ENCODE results near the gene NDRG3.

The NDRG3 gene

GRCh38 chr20:36754656-36755222 lies 8.8 kb upstream of the NDRG3 start:
- Histone ChIP-seq H3K27ac (ENCODE audit: low read length, poor library complexity, severe bottlenecking) (peak overlapping the region; percentile 53), H3K36me3 (ENCODE audit: control insufficient read depth in 1 of 2, insufficient read depth in 2 of 2, low read depth in 1 of 2, low read length in 2 of 2) (peaks cover 8 to 52% of the 10 kb centered on the region in 2 experiments), H2BK120ac (ENCODE audit: low read depth, low read length) (no peak overlapping the region), H2BK15ac (ENCODE audit: low read depth, poor library complexity, severe bottlenecking) (no peak overlapping the region), H3K14ac (ENCODE audit: low read length in 2 of 2) (no peak overlapping the region), H3K4ac (ENCODE audit: low read depth in 1 of 2, low read length in 2 of 2) (no peak overlapping the region), H3K9me3 (ENCODE audit: control insufficient read depth, low read length) (no peaks in the 10 kb centered on the region), H4K8ac (ENCODE audit: low read length) (no peak overlapping the region), H2AFZ (ENCODE audit: low read depth, low read length) (no peak overlapping the region), H2BK12ac (ENCODE audit: low read length in 2 of 2) (no peak overlapping the region), H3K79me1 (replicated peaks; ENCODE audit: low read length, poor library complexity, severe bottlenecking) (no peaks in the 10 kb centered on the region), H3K9ac (ENCODE audit: low read length) (peak overlapping the region; percentile 76), H2AK5ac (ENCODE audit: low read length, severe bottlenecking) (no peak overlapping the region), H3K4me1 (ENCODE audit: control insufficient read depth, insufficient read depth, low read depth, low read length) (peaks cover 4% of the 10 kb centered on the region), H2BK5ac (ENCODE audit: low read depth, low read length, poor library complexity, severe bottlenecking) (no peak overlapping the region), H3K18ac (ENCODE audit: low read depth in 1 of 2, low read length in 2 of 2) (no peak overlapping the region), H3K4me3 (ENCODE audit: insufficient read depth in 1 of 2, low read depth in 1 of 2, low read length in 2 of 2) (no peak overlapping the region), H3K23ac (ENCODE audit: low read length in 2 of 2) (no peak overlapping the region), H3K4me2 (ENCODE audit: low read length, poor library complexity, severe bottlenecking) (no peak overlapping the region), H4K91ac (ENCODE audit: low read length) (no peak overlapping the region), H3K27me3 (ENCODE audit: control insufficient read depth in 1 of 2, insufficient read depth in 1 of 2, low read length in 2 of 2) (no peaks in the 10 kb centered on the region)
- DNase-seq: peak; percentile 86
- WGBS: 17% methylated on average over 2 of the region's 2 CpGs

DNA sequence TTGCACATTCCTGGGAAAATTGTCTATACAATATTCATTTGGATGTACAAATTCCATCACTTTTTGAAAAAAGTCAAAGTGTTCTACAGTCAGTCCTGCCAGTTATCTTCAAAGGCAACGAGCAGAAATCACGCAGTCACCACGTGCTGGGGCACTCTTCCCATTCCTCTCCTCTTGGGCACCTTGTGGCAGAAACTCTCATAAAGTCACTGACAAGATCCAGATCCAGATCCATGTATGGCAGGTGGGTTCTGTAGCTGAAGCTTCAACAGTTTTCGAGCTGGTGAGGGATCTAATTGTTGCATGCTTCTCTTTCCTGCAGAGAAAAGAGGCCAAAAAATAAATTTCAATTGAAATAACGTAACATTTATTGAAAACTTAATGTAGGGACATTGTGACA lies 6.7 kb upstream of the NDRG3 start:
- no peaks in the 10 kb centered on the region for H3K27me3 ChIP-seq (ENCODE audit: control insufficient read depth in 1 of 2, insufficient read depth in 1 of 2, low read length in 2 of 2)
- H2AFZ ChIP-seq (ENCODE audit: low read depth, low read length): no peak overlapping the region
- no peak overlapping the region for H3K9ac ChIP-seq (ENCODE audit: low read length)
- H3K14ac ChIP-seq (ENCODE audit: low read length in 2 of 2): no peak overlapping the region
- no peak overlapping the region for H3K4ac ChIP-seq (ENCODE audit: low read depth in 1 of 2, low read length in 2 of 2)
- H4K91ac ChIP-seq (ENCODE audit: low read length): no peak overlapping the region
- H3K4me2 ChIP-seq (ENCODE audit: low read length, poor library complexity, severe bottlenecking): no peak overlapping the region
- no peak overlapping the region for H3K27ac ChIP-seq (ENCODE audit: low read length, poor library complexity, severe bottlenecking)
- no peak overlapping the region for H2BK5ac ChIP-seq (ENCODE audit: low read depth, low read length, poor library complexity, severe bottlenecking)
- no peak overlapping the region for H2BK120ac ChIP-seq (ENCODE audit: low read depth, low read length)
- no peaks in the 10 kb centered on the region for H3K9me3 ChIP-seq (ENCODE audit: control insufficient read depth, low read length)
- H3K4me3 ChIP-seq (ENCODE audit: insufficient read depth in 1 of 2, low read depth in 1 of 2, low read length in 2 of 2): no peak overlapping the region
- no peaks in the 10 kb centered on the region for H3K79me1 ChIP-seq (replicated peaks; ENCODE audit: low read length, poor library complexity, severe bottlenecking)
- WGBS: 100% methylated on average over 5 of the region's 5 CpGs
- H3K18ac ChIP-seq (ENCODE audit: low read depth in 1 of 2, low read length in 2 of 2): no peak overlapping the region
- H2BK12ac ChIP-seq (ENCODE audit: low read length in 2 of 2): no peak overlapping the region
- DNase-seq: no peak
- peaks cover 8 to 44% of the 10 kb centered on the region in 2 experiments for H3K36me3 ChIP-seq (ENCODE audit: control insufficient read depth in 1 of 2, insufficient read depth in 2 of 2, low read depth in 1 of 2, low read length in 2 of 2)
- no peak overlapping the region for H3K23ac ChIP-seq (ENCODE audit: low read length in 2 of 2)
- no peak overlapping the region for H2BK15ac ChIP-seq (ENCODE audit: low read depth, poor library complexity, severe bottlenecking)
- no peak overlapping the region for H4K8ac ChIP-seq (ENCODE audit: low read length)
- peaks cover 4% of the 10 kb centered on the region for H3K4me1 ChIP-seq (ENCODE audit: control insufficient read depth, insufficient read depth, low read depth, low read length)
- no peak overlapping the region for H2AK5ac ChIP-seq (ENCODE audit: low read length, severe bottlenecking)

GRCh38 chr20:36745234-36745926 lies 510 bp downstream of the NDRG3 start:
- Histone ChIP-seq H3K27me3 (ENCODE audit: control insufficient read depth in 1 of 2, insufficient read depth in 1 of 2, low read length in 2 of 2) (no peaks in the 10 kb centered on the region), H3K4me1 (ENCODE audit: control insufficient read depth, insufficient read depth, low read depth, low read length) (peaks cover 7% of the 10 kb centered on the region), H3K79me1 (replicated peaks; ENCODE audit: low read length, poor library complexity, severe bottlenecking) (peaks cover 16% of the 10 kb centered on the region), H3K9ac (ENCODE audit: low read length) (peak overlapping the region; percentile 82), H2BK120ac (ENCODE audit: low read depth, low read length) (no peak overlapping the region), H2AFZ (ENCODE audit: low read depth, low read length) (peak overlapping the region; percentile 6), H3K9me3 (ENCODE audit: control insufficient read depth, low read length) (no peaks in the 10 kb centered on the region), H3K4ac (ENCODE audit: low read depth in 1 of 2, low read length in 2 of 2) (peak overlapping the region in 1 of 2 experiments; percentile 67), H2AK5ac (ENCODE audit: low read length, severe bottlenecking) (no peak overlapping the region), H4K91ac (ENCODE audit: low read length) (no peak overlapping the region), H3K14ac (ENCODE audit: low read length in 2 of 2) (peak overlapping the region in 1 of 2 experiments; percentile 0), H2BK5ac (ENCODE audit: low read depth, low read length, poor library complexity, severe bottlenecking) (no peak overlapping the region), H3K27ac (ENCODE audit: low read length, poor library complexity, severe bottlenecking) (no peak overlapping the region), H4K8ac (ENCODE audit: low read length) (peak overlapping the region; percentile 63), H3K36me3 (ENCODE audit: control insufficient read depth in 1 of 2, insufficient read depth in 2 of 2, low read depth in 1 of 2, low read length in 2 of 2) (no peaks in the 10 kb centered on the region), H2BK12ac (ENCODE audit: low read length in 2 of 2) (no peak overlapping the region), H3K23ac (ENCODE audit: low read length in 2 of 2) (peak overlapping the region in 1 of 2 experiments; percentile 2), H3K4me3 (ENCODE audit: insufficient read depth in 1 of 2, low read depth in 1 of 2, low read length in 2 of 2) (peak overlapping the region; percentile 82 to 97), H3K18ac (ENCODE audit: low read depth in 1 of 2, low read length in 2 of 2) (peak overlapping the region in 1 of 2 experiments; percentile 26), H2BK15ac (ENCODE audit: low read depth, poor library complexity, severe bottlenecking) (no peak overlapping the region), H3K4me2 (ENCODE audit: low read length, poor library complexity, severe bottlenecking) (peak overlapping the region; percentile 87)
- DNase-seq: peak; percentile 27
- WGBS: 5% methylated on average over 44 of the region's 44 CpGs

- 37% methylated on average over 4 of the region's 8 CpGs for WGBS
- no peak for DNase-seq
- no peak overlapping the region for H2BK15ac ChIP-seq (ENCODE audit: low read depth, poor library complexity, severe bottlenecking)
- no peak overlapping the region for H3K18ac ChIP-seq (ENCODE audit: low read depth in 1 of 2, low read length in 2 of 2)
- no peak overlapping the region for H3K4ac ChIP-seq (ENCODE audit: low read depth in 1 of 2, low read length in 2 of 2)
- H3K9me3 ChIP-seq (ENCODE audit: control insufficient read depth, low read length): no peaks in the 10 kb centered on the region
- no peak overlapping the region for H2AFZ ChIP-seq (ENCODE audit: low read depth, low read length)
- H4K8ac ChIP-seq (ENCODE audit: low read length): no peak overlapping the region
- H2BK12ac ChIP-seq (ENCODE audit: low read length in 2 of 2): no peak overlapping the region
- peaks cover 16% of the 10 kb centered on the region for H3K79me1 ChIP-seq (replicated peaks; ENCODE audit: low read length, poor library complexity, severe bottlenecking)
- H3K27ac ChIP-seq (ENCODE audit: low read length, poor library complexity, severe bottlenecking): no peak overlapping the region
- H3K9ac ChIP-seq (ENCODE audit: low read length): peak overlapping the region; percentile 82
- no peaks in the 10 kb centered on the region for H3K27me3 ChIP-seq (ENCODE audit: control insufficient read depth in 1 of 2, insufficient read depth in 1 of 2, low read length in 2 of 2)
- no peaks in the 10 kb centered on the region for H3K36me3 ChIP-seq (ENCODE audit: control insufficient read depth in 1 of 2, insufficient read depth in 2 of 2, low read depth in 1 of 2, low read length in 2 of 2)
- H3K4me2 ChIP-seq (ENCODE audit: low read length, poor library complexity, severe bottlenecking): peak overlapping the region; percentile 87
- peak overlapping the region in 1 of 2 experiments; percentile 97 for H3K4me3 ChIP-seq (ENCODE audit: insufficient read depth in 1 of 2, low read depth in 1 of 2, low read length in 2 of 2)
- H2BK5ac ChIP-seq (ENCODE audit: low read depth, low read length, poor library complexity, severe bottlenecking): no peak overlapping the region
- H3K4me1 ChIP-seq (ENCODE audit: control insufficient read depth, insufficient read depth, low read depth, low read length): peaks cover 7% of the 10 kb centered on the region
- no peak overlapping the region for H2BK120ac ChIP-seq (ENCODE audit: low read depth, low read length)
- H3K14ac ChIP-seq (ENCODE audit: low read length in 2 of 2): no peak overlapping the region
- no peak overlapping the region for H4K91ac ChIP-seq (ENCODE audit: low read length)
- no peak overlapping the region for H2AK5ac ChIP-seq (ENCODE audit: low read length, severe bottlenecking)
- no peak overlapping the region for H3K23ac ChIP-seq (ENCODE audit: low read length in 2 of 2)
These were observed 1.1 kb downstream of the NDRG3 start for GRCh38 chr20:36744764-36745191.

All from mesenchymal stem cell (in vitro differentiated cells and primary cell).